ENCODE results near the gene FAM50A. TPM values are rescaled to one million over a fixed set of nuclear protein-coding genes. Genes with fewer than 3 reads are reported as not detected.

Gene FAM50A
- total RNA-seq, 1 donor from 2014 or later: 77.5 TPM

DNA sequence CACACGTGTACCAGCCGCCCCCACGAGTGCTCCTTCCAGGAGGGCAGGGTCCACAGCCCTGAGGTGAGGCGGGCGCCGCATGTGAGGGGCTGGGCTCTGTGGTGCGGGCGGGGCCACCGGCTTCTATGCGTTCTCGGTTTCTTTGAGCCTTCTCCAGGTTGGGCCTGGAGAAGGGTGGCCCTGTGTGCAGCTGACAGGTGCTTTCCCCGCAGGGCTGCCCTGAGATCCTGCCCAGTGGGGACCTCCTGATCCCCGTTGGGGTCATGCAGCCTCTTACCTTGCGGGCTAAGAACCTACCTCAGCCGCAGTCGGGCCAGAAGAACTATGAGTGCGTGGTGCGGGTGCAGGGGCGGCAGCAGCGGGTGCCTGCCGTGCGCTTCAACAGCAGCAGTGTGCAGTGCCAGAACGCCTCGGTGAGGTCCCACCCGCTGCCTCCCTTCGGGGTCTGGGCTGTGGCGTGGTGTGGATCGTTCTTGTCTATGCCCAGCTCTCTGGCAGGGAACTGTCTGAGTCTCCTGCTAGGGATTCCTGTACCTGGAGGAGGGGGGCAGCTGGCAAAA lies 20.9 kb downstream of the FAM50A start:
- H3K4me3 ChIP-seq: no peak overlapping the region
- no peak for TF ChIP-seq CTCF (IDR thresholded peaks at IDR 0.05)
- intact Hi-C loops (cut with DNase I): no loop called here
- H3K4me1 ChIP-seq: no peaks in the 10 kb centered on the region
- ATAC-seq (no peak), DNase-seq (no peak)
- H3K27me3 ChIP-seq (ENCODE audit: low read depth): no peaks in the 10 kb centered on the region
- peaks cover 60% of the 10 kb centered on the region for H3K36me3 ChIP-seq
- H3K27ac ChIP-seq: no peak overlapping the region
- H3K9me3 ChIP-seq: no peaks in the 10 kb centered on the region

GRCh38 chrX:154465601-154466000 lies 21.7 kb downstream of the FAM50A start:
- H3K9me3 ChIP-seq: no peaks in the 10 kb centered on the region
- H3K36me3 ChIP-seq: peaks cover 67% of the 10 kb centered on the region
- no peak for ATAC-seq
- no peak for TF ChIP-seq CTCF (IDR thresholded peaks at IDR 0.05)
- H3K4me1 ChIP-seq: no peaks in the 10 kb centered on the region
- DNase-seq: no peak
- intact Hi-C loops (cut with DNase I): no loop called here
- H3K27ac ChIP-seq: no peak overlapping the region
- no peaks in the 10 kb centered on the region for H3K27me3 ChIP-seq (ENCODE audit: low read depth)
- H3K4me3 ChIP-seq: no peak overlapping the region

GRCh38 chrX:154466036-154466435 lies 22.1 kb downstream of the FAM50A start:
- ATAC-seq (no peak), DNase-seq (no peak)
- no peak for TF ChIP-seq CTCF (IDR thresholded peaks at IDR 0.05)
- intact Hi-C loops (cut with DNase I): no loop called here
- Histone ChIP-seq H3K27me3 (ENCODE audit: low read depth) (no peaks in the 10 kb centered on the region), H3K9me3 (no peaks in the 10 kb centered on the region), H3K4me1 (no peaks in the 10 kb centered on the region), H3K27ac (no peak overlapping the region), H3K4me3 (no peak overlapping the region), H3K36me3 (peaks cover 68% of the 10 kb centered on the region)

DNA sequence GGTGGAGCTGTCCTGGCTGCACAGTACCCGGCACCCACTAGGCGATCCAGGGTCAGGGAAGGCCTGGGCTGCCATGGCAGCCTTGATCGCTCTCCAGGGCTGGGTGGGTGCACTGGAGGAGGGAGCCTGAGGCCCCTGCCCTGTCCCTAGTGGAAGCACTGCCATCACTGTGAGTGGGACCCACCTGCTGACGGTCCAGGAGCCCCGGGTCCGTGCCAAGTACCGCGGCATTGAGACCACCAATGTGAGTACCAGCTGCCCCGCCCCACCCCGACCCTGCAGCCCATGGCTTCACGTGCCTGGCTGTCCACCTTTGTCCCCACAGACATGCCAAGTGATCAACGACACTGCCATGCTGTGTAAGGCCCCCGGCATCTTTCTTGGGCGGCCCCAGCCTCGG lies 23.0 kb downstream of the FAM50A start:
- ATAC-seq (no peak), DNase-seq (no peak)
- Histone ChIP-seq H3K4me3 (no peak overlapping the region), H3K4me1 (no peaks in the 10 kb centered on the region), H3K36me3 (peaks cover 73% of the 10 kb centered on the region), H3K27ac (no peak overlapping the region), H3K9me3 (no peaks in the 10 kb centered on the region), H3K27me3 (ENCODE audit: low read depth) (no peaks in the 10 kb centered on the region)
- TF ChIP-seq CTCF (IDR thresholded peaks at IDR 0.05): no peak
- intact Hi-C loops (cut with DNase I): no loop called here

GRCh38 chrX:154467556-154467955 lies 23.6 kb downstream of the FAM50A start:
- H3K4me1 ChIP-seq: no peaks in the 10 kb centered on the region
- H3K9me3 ChIP-seq: no peaks in the 10 kb centered on the region
- peaks cover 71% of the 10 kb centered on the region for H3K36me3 ChIP-seq
- TF ChIP-seq CTCF (IDR thresholded peaks at IDR 0.05): no peak
- no peaks in the 10 kb centered on the region for H3K27me3 ChIP-seq (ENCODE audit: low read depth)
- no peak overlapping the region for H3K27ac ChIP-seq
- intact Hi-C loops (cut with DNase I): no loop called here
- DNase-seq (no peak), ATAC-seq (no peak)
- H3K4me3 ChIP-seq: no peak overlapping the region

GRCh38 chrX:154468217-154468616 lies 24.3 kb downstream of the FAM50A start:
- H3K36me3 ChIP-seq: peaks cover 71% of the 10 kb centered on the region
- H3K9me3 ChIP-seq: no peaks in the 10 kb centered on the region
- no peak for TF ChIP-seq CTCF (IDR thresholded peaks at IDR 0.05)
- intact Hi-C loops (cut with DNase I): no loop called here
- no peak for ATAC-seq
- H3K4me3 ChIP-seq: no peak overlapping the region
- no peaks in the 10 kb centered on the region for H3K4me1 ChIP-seq
- no peak for DNase-seq
- no peak overlapping the region for H3K27ac ChIP-seq
- no peaks in the 10 kb centered on the region for H3K27me3 ChIP-seq (ENCODE audit: low read depth)

All from lower lobe of right lung (tissue), 2 donors.